HG03442 (cell line): ENCODE measurements around the gene MAPK9.

Source experiments
- ATAC-seq: cut with Tn5 transposase; IDR thresholded peaks from one replicate; pipeline ENCODE4 v1.9.1; 2021; ENCODE audit warnings: mild to moderate bottlenecking, moderate library complexity; ENCODE audit not compliant: unreplicated experiment

MAPK9 gene

DNA sequence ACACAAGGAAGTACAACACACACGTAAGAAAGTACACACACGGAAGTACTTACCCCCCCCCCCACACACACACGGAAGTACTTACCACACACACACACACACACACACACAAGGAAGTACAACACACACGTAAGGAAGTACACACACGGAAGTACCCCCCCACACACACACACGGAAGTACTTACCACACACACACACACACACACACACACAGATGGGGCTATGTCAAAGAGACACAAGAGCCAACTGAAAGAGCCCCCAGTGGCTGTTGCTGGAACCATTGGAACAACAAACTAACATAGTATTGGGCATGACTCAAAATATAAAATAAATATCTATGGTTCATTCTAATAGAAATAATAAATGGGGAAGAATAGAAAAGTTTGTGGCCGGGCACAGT, 4.9 kb upstream of the MAPK9 start:
- no peak for ATAC-seq

DNA sequence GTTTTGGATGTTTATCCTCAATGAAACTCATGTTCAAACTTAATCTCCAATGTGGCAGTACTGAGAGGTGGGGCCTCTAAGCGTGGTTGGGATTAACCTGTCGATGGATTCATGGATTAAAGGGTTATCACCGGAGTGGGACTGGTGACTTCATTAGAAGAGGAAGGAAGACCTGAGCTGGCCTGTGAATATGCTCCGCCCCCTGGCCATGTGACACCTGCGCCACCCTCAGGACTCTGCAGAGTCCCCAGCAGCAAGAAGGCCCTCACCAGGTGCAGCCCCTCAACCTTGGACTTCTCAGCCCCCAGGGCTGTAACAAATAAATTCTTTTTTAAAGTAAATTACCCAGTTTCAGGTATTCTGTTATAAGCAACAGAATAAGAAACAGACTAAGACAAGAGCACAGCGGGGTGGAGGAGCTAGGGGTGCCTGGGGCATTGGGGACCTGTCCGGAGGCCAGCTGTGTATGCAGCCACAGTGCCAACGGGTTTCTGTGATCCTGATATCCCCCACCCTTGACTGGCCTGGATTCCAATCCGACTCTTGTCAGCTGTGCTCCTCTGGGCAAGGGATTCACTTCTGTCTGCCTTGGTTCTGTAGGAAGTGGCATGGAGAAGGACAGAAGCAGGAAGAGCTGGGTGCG, 3.2 kb upstream of the MAPK9 start:
- no peak for ATAC-seq

DNA sequence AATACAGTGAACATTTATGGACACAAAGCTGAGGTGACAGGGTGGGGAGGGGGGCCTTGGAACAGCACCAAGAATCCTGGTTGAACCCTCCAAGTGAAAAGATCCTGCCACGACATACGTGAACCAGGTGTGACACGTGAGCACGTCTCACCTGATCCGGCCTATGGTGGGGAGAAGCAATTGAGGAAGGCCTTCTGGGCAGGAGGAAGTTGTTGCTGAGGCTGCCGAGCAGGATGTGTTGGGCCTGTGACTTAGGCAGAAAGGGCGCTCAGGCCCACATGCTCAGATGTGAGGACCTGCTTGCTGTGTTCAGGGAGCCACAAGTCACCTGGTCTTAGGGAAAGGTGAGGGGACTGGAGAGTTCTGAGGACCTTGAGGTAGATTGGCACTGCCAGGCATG, 2.5 kb upstream of the MAPK9 start:
- ATAC-seq: no peak

DNA sequence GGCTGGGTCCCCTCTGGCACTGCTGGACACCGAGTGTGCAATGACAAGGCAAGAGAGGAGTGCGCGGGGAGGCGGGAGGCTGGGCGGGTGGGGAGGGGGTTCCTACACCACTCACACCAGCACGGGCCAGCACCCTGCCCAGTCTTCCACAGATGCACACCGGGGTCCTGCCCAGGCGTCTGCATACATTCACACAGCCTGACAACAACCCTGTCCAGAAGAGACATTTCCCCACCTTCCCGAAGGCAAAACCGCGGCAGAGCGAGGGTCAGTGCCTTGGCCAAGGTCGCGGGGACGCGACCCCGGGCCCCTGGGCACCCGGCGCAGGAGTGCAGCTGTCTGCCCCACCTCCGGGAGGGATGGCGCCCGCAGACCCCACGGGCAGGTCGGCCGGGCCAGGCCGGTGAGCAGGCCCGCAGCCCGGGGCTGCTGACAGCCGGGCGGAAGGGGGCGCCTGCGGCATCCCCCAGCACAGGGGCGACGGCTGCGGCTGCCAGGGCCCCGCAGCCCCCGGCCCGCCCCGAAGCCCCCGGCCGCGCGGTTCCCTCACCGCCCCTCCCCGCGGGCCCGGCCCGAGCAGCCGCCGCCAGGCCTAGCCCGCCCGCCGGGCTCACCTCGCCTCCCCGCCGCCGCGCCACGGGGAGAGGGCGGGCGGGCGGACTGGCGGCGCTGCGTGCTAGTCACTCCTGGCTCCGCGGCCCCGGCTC, 496 bp downstream of the MAPK9 start:
- ATAC-seq: peak; percentile 33

GRCh38 chr5:180290568-180291233, 1.2 kb downstream of the MAPK9 start:
- ATAC-seq: no peak

DNA sequence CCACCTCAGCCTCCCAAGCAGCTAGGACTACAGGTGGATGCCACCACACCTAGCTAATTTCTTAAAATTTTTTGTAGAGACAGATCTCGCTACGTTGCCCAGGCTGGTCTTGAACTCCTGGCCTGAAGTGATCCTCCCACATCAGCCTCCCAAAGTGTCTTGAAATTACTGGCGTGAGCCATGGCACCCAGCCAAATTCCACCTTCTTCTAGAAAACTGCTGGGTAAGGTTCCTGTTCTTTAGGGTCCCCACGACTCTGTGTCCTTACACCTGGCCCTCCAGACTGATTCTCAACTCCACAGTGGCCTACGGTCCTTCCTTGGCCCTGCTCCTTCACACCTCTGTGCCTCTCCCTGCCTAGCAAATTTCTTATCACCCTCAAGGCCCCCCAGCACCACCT, 1.9 kb downstream of the MAPK9 start:
- ATAC-seq: no peak

- no peak for ATAC-seq
These were observed 2.5 kb downstream of the MAPK9 start for GRCh38 chr5:180289433-180289832.

- no peak for ATAC-seq
These were observed 4.0 kb downstream of the MAPK9 start for GRCh38 chr5:180287868-180288267.

- no peak for ATAC-seq
These were observed 4.5 kb downstream of the MAPK9 start for GRCh38 chr5:180287404-180287803.

DNA sequence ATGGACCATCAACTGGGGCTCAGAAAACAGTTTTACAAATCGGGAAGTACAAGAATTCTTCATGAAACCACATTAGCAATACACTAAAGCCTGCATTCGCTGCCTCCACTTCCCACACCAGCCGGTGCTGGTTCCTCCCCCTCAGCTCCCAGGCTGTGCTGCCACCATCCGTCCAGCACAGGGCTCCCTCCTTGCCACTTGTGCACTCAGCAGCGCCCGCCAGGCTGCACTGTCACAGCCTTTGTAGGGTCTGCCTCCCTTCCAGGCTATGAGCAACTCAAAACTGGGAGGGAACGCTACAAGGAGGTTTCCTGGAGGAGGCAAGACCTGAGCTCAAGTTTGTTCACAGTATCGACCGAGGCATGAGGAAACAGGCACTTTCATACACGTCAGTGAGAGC, 7.7 kb downstream of the MAPK9 start:
- no peak for ATAC-seq

- ATAC-seq: no peak
These were observed 8.8 kb downstream of the MAPK9 start for GRCh38 chr5:180283026-180283615.

DNA sequence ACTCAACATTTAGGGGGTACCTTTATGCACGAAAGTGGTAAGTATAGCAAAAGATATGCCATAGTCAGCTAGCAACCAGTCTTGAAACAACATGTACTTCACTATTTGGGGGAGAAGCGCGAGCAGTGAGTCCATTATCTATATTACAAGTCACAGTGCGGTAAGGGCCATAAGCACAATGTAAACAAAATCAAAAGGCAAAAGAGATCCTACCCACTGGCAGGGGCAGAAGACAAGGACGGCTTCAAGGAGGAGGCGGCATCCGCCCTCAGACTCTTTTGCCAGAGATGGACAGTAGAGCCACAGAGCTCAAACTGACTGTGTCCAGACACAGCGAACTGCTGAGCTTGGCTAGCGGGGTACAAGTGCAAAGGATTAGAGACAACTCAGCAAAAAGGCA, 9.6 kb downstream of the MAPK9 start:
- ATAC-seq: no peak

- ATAC-seq: no peak
These were observed 10.2 kb downstream of the MAPK9 start for GRCh38 chr5:180281706-180282105.

DNA sequence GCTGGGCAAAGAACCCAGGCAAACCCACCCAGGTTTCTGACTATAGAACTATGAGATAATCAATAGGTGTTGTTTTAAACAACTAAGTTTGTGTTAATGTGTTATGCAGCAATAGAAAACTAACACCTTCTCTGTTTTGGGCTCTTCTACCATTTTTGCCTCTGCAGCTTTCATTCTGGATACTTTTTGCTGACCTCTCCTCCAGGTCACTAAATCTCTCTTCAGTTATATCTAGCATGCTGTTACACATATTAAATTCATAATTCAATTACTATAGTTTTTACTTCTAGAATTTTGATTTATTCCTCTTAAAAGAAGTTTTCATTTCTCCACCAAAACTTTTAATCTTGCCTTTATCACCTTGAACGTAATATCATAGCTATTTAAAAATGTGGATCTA, 17.2 kb downstream of the MAPK9 start:
- no peak for ATAC-seq

GRCh38 chr5:180271221-180271620, 20.7 kb downstream of the MAPK9 start:
- no peak for ATAC-seq

DNA sequence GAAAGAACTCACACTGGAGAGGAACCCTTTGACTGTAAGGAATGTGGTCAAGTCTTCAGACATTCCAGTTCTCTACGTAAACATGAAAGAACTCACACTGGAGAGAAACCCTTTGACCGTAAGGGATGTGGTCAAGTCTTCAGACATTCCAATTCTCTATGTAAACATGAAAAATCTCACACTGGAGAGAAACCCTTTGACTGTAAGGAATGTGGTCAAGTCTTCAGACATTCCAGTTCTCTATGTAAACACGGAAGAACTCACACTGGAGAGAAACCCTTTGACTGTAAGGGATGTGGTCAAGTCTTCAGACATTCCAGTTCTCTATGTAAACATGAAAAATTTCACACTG, 32.6 kb downstream of the MAPK9 start:
- no peak for ATAC-seq

DNA sequence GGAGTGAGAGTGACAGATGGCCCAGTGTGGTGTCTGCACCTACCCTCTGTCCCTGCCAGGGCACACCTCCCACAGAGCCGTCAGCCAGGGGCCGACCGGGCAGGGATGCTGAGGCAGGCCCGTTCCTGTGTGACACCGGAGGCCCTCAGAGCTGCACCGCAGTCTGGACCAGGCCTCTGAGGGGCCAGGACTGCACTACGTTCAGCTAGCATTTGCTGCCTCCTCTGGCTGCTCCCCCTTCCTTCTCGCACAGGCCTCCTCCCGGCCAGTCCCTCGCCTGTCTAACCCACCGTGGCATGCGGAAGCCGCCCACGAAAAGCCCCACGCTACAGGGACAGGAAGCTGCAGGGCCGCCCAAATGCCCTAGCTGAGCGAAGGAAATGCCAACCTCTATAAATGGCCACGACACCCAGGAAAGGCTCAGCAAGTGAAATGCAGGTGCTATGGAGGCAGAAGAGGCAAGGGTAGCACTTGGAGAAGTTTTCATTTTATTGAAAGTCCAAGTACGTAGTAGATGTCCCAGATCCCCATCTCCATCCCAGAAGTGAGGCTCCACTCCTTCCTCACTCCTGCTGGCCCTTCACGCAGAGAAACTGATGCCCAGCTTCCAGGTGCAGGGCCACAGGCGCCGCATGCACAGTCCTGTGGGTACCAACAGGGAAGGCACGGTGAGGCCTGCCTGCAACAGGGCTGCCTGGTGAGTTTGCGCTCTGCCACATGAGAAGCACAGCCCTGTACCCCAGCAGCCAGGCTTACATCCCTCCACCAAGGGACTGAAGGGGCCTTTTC, 38.7 kb downstream of the MAPK9 start:
- ATAC-seq: no peak

- no peak for ATAC-seq
These were observed 40.0 kb downstream of the MAPK9 start for GRCh38 chr5:180251887-180252286.

DNA sequence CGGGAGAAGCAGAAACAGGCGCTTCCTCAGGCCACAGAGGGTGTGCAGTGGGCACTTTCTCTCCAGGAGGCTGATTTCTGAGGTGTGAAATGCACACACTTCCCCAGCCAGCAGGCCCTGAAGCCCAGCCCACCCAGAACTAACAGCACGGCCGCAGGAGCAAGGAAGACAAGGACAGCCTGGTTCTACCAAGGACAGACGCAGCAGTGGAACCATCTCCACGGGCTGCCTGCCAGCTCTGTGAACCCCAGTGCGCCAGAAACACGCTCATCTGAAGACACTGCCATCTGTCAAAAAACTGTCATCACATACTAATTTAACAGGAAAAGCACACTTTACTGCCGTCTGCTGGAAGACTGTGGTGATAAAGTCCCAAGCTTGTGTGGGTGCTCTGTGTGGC, 40.7 kb downstream of the MAPK9 start:
- no peak for ATAC-seq

GRCh38 chr5:180250329-180250728, 41.6 kb downstream of the MAPK9 start:
- no peak for ATAC-seq

GRCh38 chr5:180241600-180241999, 50.3 kb downstream of the MAPK9 start:
- ATAC-seq: no peak
